Erythroblast (primary cell): ENCODE data around the gene GPR171.

Experiments used
- GATA1 ChIP-seq: IDR thresholded peaks from 2 replicates; pipeline ENCODE4 v1.6.1; 2011; ENCODE audit warnings: low read depth, mild to moderate bottlenecking, control low read depth, low read length, moderate library complexity
- POLR2A ChIP-seq: IDR thresholded peaks from 2 replicates; pipeline ENCODE4 v1.6.1; 2011; ENCODE audit warnings: mild to moderate bottlenecking, low read length

GRCh38 chr3:151236736-151237135, 33.7 kb upstream of the GPR171 start:
- TF ChIP-seq POLR2A (no peak), GATA1 (no peak)
